GM23248 (cell line): ENCODE measurements around the gene ATAD1.

Experiments used
- EZH2 ChIP-seq: fragments of 200-600 bp; sonication (generic); IDR thresholded peaks from 2 replicates; pipeline ENCODE4 v1.6.1; 2018; ENCODE audit warnings: antibody characterized with exemption, mild to moderate bottlenecking; ENCODE audit not compliant: insufficient read depth, poor library complexity, severe bottlenecking
- EZH2phosphoT487 ChIP-seq: fragments of 200-600 bp; sonication (generic); IDR thresholded peaks from 2 replicates; pipeline ENCODE4 v1.6.1; 2018; ENCODE audit warnings: antibody characterized with exemption, moderate library complexity, mild to moderate bottlenecking, low read depth; ENCODE audit not compliant: insufficient read depth

DNA sequence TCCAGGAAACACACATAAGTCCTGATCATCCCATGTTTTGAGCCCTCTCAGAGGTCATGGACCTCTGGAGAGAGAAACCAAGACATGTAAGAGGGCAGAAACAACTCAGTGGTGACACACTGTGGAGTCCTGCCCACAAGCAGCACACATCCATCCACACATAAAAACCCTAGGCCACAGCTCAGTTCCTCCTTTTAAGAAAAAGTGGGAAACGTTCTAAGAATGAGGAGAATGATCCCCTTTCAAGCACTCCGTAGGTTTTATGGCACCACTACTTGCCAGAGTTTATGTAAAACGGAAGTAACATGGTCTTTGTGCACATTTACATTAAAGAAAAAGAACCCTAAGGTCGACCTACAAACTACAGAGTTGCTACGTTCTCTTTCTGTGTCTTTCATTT, 19.9 kb downstream of the ATAD1 start:
- TF ChIP-seq EZH2 (no peak), EZH2phosphoT487 (no peak)
